ENCODE results near the gene PLEKHG4.

DNA sequence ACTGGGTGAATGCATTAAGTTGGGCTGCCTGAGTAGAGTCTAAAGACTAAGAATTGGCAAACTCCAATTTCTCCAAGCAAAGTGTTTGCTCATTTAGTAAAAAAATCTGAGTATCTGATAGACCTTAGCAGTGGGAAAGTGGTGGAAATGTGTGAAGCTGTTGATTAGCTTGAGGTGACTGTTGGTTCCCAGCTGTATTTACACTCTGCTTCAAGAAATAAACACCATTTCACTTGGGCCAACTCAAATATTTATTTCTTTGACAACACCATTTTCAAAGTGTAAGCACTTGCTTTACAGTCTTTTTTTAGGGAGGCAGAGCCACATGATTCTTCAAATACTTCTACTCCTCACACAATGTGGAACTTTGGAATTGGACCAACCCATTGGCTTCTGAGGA, 38.5 kb downstream of the PLEKHG4 start:
- TF ChIP-seq, protein P1, sequence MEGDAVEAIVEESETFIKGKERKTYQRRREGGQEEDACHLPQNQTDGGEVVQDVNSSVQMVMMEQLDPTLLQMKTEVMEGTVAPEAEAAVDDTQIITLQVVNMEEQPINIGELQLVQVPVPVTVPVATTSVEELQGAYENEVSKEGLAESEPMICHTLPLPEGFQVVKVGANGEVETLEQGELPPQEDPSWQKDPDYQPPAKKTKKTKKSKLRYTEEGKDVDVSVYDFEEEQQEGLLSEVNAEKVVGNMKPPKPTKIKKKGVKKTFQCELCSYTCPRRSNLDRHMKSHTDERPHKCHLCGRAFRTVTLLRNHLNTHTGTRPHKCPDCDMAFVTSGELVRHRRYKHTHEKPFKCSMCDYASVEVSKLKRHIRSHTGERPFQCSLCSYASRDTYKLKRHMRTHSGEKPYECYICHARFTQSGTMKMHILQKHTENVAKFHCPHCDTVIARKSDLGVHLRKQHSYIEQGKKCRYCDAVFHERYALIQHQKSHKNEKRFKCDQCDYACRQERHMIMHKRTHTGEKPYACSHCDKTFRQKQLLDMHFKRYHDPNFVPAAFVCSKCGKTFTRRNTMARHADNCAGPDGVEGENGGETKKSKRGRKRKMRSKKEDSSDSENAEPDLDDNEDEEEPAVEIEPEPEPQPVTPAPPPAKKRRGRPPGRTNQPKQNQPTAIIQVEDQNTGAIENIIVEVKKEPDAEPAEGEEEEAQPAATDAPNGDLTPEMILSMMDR (IDR thresholded peaks at IDR 0.05 in 8 of 11, conservative IDR thresholded peaks at IDR 0.05 in 3 of 11): no peak
- TF ChIP-seq POLR2A (IDR thresholded peaks at IDR 0.05): no peak
- no peak for TF ChIP-seq POLR2AphosphoS5 (IDR thresholded peaks at IDR 0.05)
